ENCODE results near the gene THSD4.

- no peak for TF ChIP-seq POLR2A (IDR thresholded peaks at IDR 0.05; ENCODE audit: low read depth, low read length)
- no peak for TF ChIP-seq POLR2AphosphoS5 (IDR thresholded peaks at IDR 0.05; ENCODE audit: low read depth, low read length)
Observed at GRCh38 chr15:71791975-71792374, 676.7 kb downstream of the THSD4 start.
